ENCODE results near the gene SLC37A1. TPM values are rescaled to one million over a fixed set of nuclear protein-coding genes. Genes with fewer than 3 reads are reported as not detected.
"Not testable (repeated sequence)": the region's sequence is repeated elsewhere in the genome, so short reads cannot be mapped to it uniquely, and the experiment has no call there.

Gene SLC37A1
- total and polyA plus RNA-seq, 8 donors: 4.7 to 14.3 (median 7.9) TPM

- no peaks in the 10 kb centered on the region for H3K36me3 ChIP-seq
- no peak for DNase-seq
- FAIRE-seq: no peak
- H3K27me3 ChIP-seq: no peaks in the 10 kb centered on the region
- ATAC-seq: peak in 1 of 4 donors; percentile 20
- H3K4me3 ChIP-seq: no peak overlapping the region
- WGBS, 2 donors: 70 to 88% methylated on average over 6 of the region's 6 CpGs
- H3K27ac ChIP-seq: peak overlapping the region in 2 of 4 donors; percentile 40 to 52
- peaks cover 0 to 11% (median 7%) of the 10 kb centered on the region in 3 donors for H3K4me1 ChIP-seq
- intact Hi-C loops (cut with DNase I): no loop called here
- TF ChIP-seq, protein P1, sequence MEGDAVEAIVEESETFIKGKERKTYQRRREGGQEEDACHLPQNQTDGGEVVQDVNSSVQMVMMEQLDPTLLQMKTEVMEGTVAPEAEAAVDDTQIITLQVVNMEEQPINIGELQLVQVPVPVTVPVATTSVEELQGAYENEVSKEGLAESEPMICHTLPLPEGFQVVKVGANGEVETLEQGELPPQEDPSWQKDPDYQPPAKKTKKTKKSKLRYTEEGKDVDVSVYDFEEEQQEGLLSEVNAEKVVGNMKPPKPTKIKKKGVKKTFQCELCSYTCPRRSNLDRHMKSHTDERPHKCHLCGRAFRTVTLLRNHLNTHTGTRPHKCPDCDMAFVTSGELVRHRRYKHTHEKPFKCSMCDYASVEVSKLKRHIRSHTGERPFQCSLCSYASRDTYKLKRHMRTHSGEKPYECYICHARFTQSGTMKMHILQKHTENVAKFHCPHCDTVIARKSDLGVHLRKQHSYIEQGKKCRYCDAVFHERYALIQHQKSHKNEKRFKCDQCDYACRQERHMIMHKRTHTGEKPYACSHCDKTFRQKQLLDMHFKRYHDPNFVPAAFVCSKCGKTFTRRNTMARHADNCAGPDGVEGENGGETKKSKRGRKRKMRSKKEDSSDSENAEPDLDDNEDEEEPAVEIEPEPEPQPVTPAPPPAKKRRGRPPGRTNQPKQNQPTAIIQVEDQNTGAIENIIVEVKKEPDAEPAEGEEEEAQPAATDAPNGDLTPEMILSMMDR (IDR thresholded peaks at IDR 0.05): no peak
- no peaks in the 10 kb centered on the region for H3K9me3 ChIP-seq
Measured at GRCh38 chr21:42624936-42625335, 111.3 kb downstream of the SLC37A1 start.

- H3K36me3 ChIP-seq: no peaks in the 10 kb centered on the region
- WGBS, 2 donors: 87 to 94% methylated on average over 14 of the region's 14 CpGs
- H3K9me3 ChIP-seq: no peaks in the 10 kb centered on the region
- H3K4me3 ChIP-seq: no peak overlapping the region
- H3K27ac ChIP-seq: no peak overlapping the region
- intact Hi-C loops (cut with DNase I): no loop called here
- FAIRE-seq (no peak), DNase-seq (no peak), ATAC-seq (no peak)
- H3K4me1 ChIP-seq: peaks cover 0 to 11% (median 7%) of the 10 kb centered on the region in 3 donors
- no peaks in the 10 kb centered on the region for H3K27me3 ChIP-seq
- TF ChIP-seq, protein P1 (IDR thresholded peaks at IDR 0.05): no peak
Measured at GRCh38 chr21:42626171-42626570, 112.5 kb downstream of the SLC37A1 start.

DNA sequence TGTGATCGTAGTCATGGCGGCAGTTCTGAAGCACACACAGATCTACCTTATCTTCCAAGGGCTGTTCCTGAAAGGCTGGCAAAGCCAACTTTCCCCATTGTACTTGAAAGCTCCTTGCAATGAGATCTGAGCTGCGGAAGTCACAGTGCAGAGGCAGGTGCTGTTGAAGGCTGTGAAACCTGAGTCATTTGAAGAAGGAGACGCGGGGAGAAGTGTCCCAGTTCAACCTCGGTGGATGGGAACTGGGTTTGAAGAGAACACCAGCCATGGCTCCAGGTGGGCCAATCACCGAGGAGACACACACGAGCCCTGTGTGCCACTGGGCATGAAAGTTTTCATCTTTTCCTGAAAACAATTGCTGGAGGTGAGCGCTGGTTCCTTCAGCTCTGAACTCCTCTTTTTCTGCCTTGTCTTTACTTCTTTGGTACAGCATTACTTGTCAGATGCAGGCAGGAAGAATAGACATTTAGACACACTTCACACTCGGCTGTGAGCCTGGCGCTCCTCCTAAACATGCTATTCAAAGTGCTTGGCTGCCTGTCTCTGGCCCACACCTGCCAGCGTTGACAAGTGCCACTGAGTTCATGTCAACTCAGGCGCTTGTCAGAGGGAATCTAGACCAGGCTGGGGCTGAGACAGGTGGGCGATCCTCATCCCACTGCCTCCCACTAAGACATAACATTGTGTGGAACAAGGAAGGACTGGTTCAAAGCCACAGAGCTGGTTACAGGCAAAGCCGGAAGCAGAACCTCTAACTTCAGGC lies 114.1 kb downstream of the SLC37A1 start:
- 80 to 83% methylated on average over 15 of the region's 15 CpGs for WGBS, 2 donors
- Histone ChIP-seq H3K9me3 (no peaks in the 10 kb centered on the region), H3K27me3 (no peaks in the 10 kb centered on the region), H3K27ac (no peak overlapping the region), H3K4me1 (peaks cover 0 to 11% (median 7%) of the 10 kb centered on the region in 3 donors), H3K36me3 (no peaks in the 10 kb centered on the region), H3K4me3 (no peak overlapping the region)
- DNase-seq: peak in 1 of 6 donors; percentile 40
- no peak for ATAC-seq
- TF ChIP-seq, protein P1 (IDR thresholded peaks at IDR 0.05): no peak
- intact Hi-C loops (cut with DNase I): no loop called here
- no peak for FAIRE-seq

DNA sequence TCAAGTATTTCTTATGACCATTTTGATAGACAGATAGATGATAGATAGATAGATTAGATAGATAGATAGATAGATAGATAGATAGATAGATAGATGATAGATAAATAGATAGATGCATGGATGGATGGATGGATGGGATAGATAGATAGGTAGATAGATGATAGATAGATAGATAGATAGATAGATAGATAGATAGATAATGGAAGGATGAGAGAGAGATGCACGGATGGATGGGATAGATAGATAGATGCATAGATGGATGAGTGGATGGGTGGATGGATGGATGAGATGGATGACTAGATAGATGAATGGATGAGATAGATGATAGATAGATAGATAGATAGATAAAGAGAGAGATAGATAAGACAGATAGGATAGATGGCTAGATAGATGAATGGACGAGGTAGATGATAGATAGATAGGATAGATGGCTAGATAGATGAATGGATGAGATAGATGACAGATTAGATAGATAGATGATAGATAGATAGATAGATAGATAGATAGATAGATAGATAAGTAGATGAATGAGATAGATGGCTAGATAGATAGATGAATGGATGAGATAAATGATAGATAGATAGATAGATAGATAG lies 114.9 kb downstream of the SLC37A1 start:
- 65 to 76% methylated on average over 2 of the region's 2 CpGs for WGBS, 2 donors
- H3K4me3 ChIP-seq; intact Hi-C loops (cut with DNase I); H3K9me3 ChIP-seq; H3K36me3 ChIP-seq; H3K27me3 ChIP-seq; DNase-seq; ATAC-seq; H3K27ac ChIP-seq: not testable (repeated sequence)
- H3K4me1 ChIP-seq: peaks cover 0 to 11% (median 7%) of the 10 kb centered on the region in 3 donors
- peak; percentile 41 for FAIRE-seq

DNA sequence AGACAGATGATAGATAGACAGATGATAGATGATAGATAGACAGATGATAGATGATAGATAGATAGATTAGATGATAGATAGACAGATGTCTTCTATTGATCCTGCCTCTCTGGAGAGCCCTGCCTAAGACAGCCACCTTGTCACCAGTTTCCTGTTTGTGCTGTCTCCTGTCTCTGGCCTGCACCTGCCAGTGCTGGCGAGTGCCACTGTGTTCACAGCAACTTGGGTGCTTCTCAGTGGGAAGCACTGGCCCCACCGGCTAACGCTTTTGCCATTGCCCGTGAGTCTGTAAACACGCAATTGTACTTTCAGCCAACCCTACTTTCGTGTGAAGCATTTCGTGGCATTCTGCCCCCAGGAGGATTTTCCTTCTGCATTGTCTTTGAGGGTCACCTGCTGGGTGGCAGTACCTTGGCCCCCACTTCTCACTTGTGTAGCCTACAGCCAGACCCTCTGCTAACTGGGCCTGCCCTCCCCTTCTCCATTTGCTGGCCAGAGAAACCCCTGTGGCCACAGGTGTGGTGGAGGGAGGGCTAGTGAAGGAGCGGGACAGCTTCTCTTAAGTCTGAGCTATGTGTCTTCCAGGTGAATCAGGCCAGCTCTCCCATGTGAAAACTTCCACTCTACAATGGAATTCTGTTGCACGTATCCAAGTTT lies 116.4 kb downstream of the SLC37A1 start:
- intact Hi-C loops (cut with DNase I): no loop called here
- H3K27me3 ChIP-seq: no peaks in the 10 kb centered on the region
- no peaks in the 10 kb centered on the region for H3K9me3 ChIP-seq
- peaks cover 0 to under 1% (median 0%) of the 10 kb centered on the region in 3 donors for H3K4me1 ChIP-seq
- DNase-seq: peak in 1 of 6 donors; percentile 46
- ATAC-seq: no peak
- 70% methylated on average over 9 of the region's 9 CpGs for WGBS, 2 donors
- H3K27ac ChIP-seq: no peak overlapping the region
- TF ChIP-seq, protein P1 (IDR thresholded peaks at IDR 0.05): no peak
- no peaks in the 10 kb centered on the region for H3K36me3 ChIP-seq
- FAIRE-seq: no peak
- no peak overlapping the region for H3K4me3 ChIP-seq
